IMR-90 (cell line): ENCODE measurements around the gene KCNH4. TPM values are rescaled to one million over a fixed set of nuclear protein-coding genes. Genes with fewer than 3 reads are reported as not detected.
A peak's percentile ranks its signal among the peaks of the same experiment; 100 is the strongest.

Source experiments
- ATAC-seq: fragments of 200-7000 bp; cut with Tn5 transposase; 2 replicates; pipeline ENCODE4 v1.9.1; 2020; ENCODE audit warnings: low read depth, mild to moderate bottlenecking, moderate library complexity
- BruUV-seq: library from RNA; stranded (reverse); fragments of 400-500 nt; replicated peaks from 2 replicates; lab custom pipeline; 2021; lab: Mats Ljungman, UMichigan
- CTCF ChIA-PET: fragments of 300-600 bp; formaldehyde crosslinking; extraction: SDS; loops from one replicate; lab custom pipeline; 2021; ENCODE audit warnings: antibody characterized with exemption; lab: Yijun Ruan, JAX
- POLR2A ChIA-PET: fragments of 300-600 bp; sonication (Branson Sonifier 250); formaldehyde crosslinking; loops from one replicate; lab custom pipeline; 2022; ENCODE audit warnings: antibody characterized with exemption; ENCODE audit not compliant: unreplicated experiment; lab: Charles Lee
- DNase-seq: peaks from one replicate; pipeline ENCODE4 v3.0.0; 2013
- H2AFZ ChIP-seq: replicated peaks from 2 replicates; pipeline ENCODE3; 2013; ENCODE audit warnings: low read length, mild to moderate bottlenecking; ENCODE audit not compliant: poor library complexity
- H2AK5ac ChIP-seq: 2 replicates; pipeline ENCODE4 v1.6.1; 2013; ENCODE audit warnings: low read depth, low read length, inconsistent platforms
- H2AK9ac ChIP-seq: replicated peaks from 2 replicates; pipeline ENCODE3; 2013; ENCODE audit warnings: mild to moderate bottlenecking, low read depth, low read length, moderate library complexity; ENCODE audit not compliant: poor library complexity
- H2BK120ac ChIP-seq: 2 replicates; pipeline ENCODE4 v1.6.1; 2013; ENCODE audit warnings: low read depth, low read length, inconsistent platforms
- H2BK15ac ChIP-seq: 3 replicates; pipeline ENCODE4 v1.6.1; 2013; ENCODE audit warnings: low read depth, low read length, inconsistent platforms
- H2BK20ac ChIP-seq: 2 replicates; pipeline ENCODE4 v1.6.1; 2013; ENCODE audit warnings: low read depth, mild to moderate bottlenecking, inconsistent platforms, low read length, moderate library complexity
- H2BK5ac ChIP-seq: 2 replicates; pipeline ENCODE4 v1.6.1; 2013; ENCODE audit warnings: mild to moderate bottlenecking, low read depth, low read length, inconsistent platforms; ENCODE audit not compliant: poor library complexity, severe bottlenecking
- H3K14ac ChIP-seq: replicated peaks from 2 replicates; pipeline ENCODE4 v1.6.1; 2013; ENCODE audit warnings: low read depth, low read length, inconsistent platforms
- H3K18ac ChIP-seq: 2 replicates; pipeline ENCODE4 v1.6.1; 2013; ENCODE audit warnings: low read depth, low read length, control low read depth
- H3K23ac ChIP-seq: 2 replicates; pipeline ENCODE4 v1.6.1; 2013; ENCODE audit warnings: low read depth, low read length, inconsistent platforms
- H3K27ac ChIP-seq: 2 replicates; pipeline ENCODE4 v1.5.1; 2013; ENCODE audit warnings: mild to moderate bottlenecking, control low read depth, low read length; ENCODE audit not compliant: insufficient read depth
- H3K27me3 ChIP-seq: 2 replicates; pipeline ENCODE4 v1.6.1; 2013; ENCODE audit warnings: low read length; ENCODE audit not compliant: control insufficient read depth, insufficient read depth
- H3K36me3 ChIP-seq: 2 replicates; pipeline ENCODE4 v1.6.1; 2013; ENCODE audit warnings: low read length, mixed read lengths; ENCODE audit not compliant: control insufficient read depth, insufficient read depth
- H3K4ac ChIP-seq: 2 replicates; pipeline ENCODE4 v1.6.1; 2013; ENCODE audit warnings: low read depth, low read length, inconsistent platforms
- H3K4me1 ChIP-seq: 2 replicates; pipeline ENCODE4 v1.6.1; 2013; ENCODE audit warnings: low read length, mixed read lengths; ENCODE audit not compliant: control insufficient read depth, insufficient read depth
- H3K4me2 ChIP-seq: 2 replicates; pipeline ENCODE4 v1.6.1; 2013; ENCODE audit warnings: low read depth, mild to moderate bottlenecking, control low read depth, low read length, moderate library complexity
- H3K4me3 ChIP-seq: 2 replicates; pipeline ENCODE4 v1.5.1; 2013; ENCODE audit warnings: low read depth, mild to moderate bottlenecking, control low read depth, low read length, moderate library complexity; ENCODE audit not compliant: insufficient read depth
- H3K56ac ChIP-seq: 2 replicates; pipeline ENCODE4 v1.6.1; 2013; ENCODE audit warnings: low read length, inconsistent platforms; ENCODE audit not compliant: insufficient read depth; ENCODE audit errors: extremely low read depth
- H3K79me1 ChIP-seq, 2 experiments: 2 replicates each; pipeline ENCODE4 v1.6.1; 2013; ENCODE audit warnings: low read length in 2 of 2, inconsistent platforms in 1 of 2, low read depth in 1 of 2
- H3K9ac ChIP-seq: 2 replicates; pipeline ENCODE4 v1.6.1; 2013; ENCODE audit warnings: low read depth, low read length, control low read depth
- H3K9me1 ChIP-seq: 2 replicates; pipeline ENCODE4 v1.6.1; 2013; ENCODE audit warnings: low read length, inconsistent platforms; ENCODE audit not compliant: insufficient read depth
- H3K9me3 ChIP-seq: 2 replicates; pipeline ENCODE4 v1.6.1; 2013; ENCODE audit warnings: low read length; ENCODE audit not compliant: control insufficient read depth, insufficient read depth
- H4K20me1 ChIP-seq: 2 replicates; pipeline ENCODE4 v1.6.1; 2013; ENCODE audit warnings: low read length, inconsistent platforms; ENCODE audit not compliant: insufficient read depth
- H4K5ac ChIP-seq: 2 replicates; pipeline ENCODE4 v1.6.1; 2013; ENCODE audit warnings: mild to moderate bottlenecking, low read depth, low read length, control low read depth
- H4K8ac ChIP-seq, 2 experiments: 2 replicates each; pipeline ENCODE4 v1.6.1; 2013; ENCODE audit warnings: low read depth in 2 of 2, low read length in 2 of 2, control low read depth in 1 of 2, inconsistent platforms in 1 of 2
- H4K91ac ChIP-seq: 2 replicates; pipeline ENCODE4 v1.6.1; 2013; ENCODE audit warnings: low read depth, low read length, inconsistent platforms; ENCODE audit not compliant: insufficient read depth
- BHLHE40 ChIP-seq: fragments of 150-350 bp; IDR thresholded peaks from 2 replicates; pipeline ENCODE4 v1.6.1; 2016; ENCODE audit warnings: mild to moderate bottlenecking, low read depth, low read length
- CEBPB ChIP-seq: IDR thresholded peaks from 2 replicates; pipeline ENCODE4 v1.6.1; 2012; ENCODE audit warnings: low read depth, low read length, improper control_type of control experiment
- MXI1 ChIP-seq: IDR thresholded peaks from 2 replicates; pipeline ENCODE4 v1.6.1; 2012; ENCODE audit warnings: low read depth, mild to moderate bottlenecking, low read length, moderate library complexity, borderline replicate concordance
- NFE2L2 ChIP-seq: fragments of 150-350 bp; IDR thresholded peaks from 2 replicates; pipeline ENCODE4 v1.6.1; 2016; ENCODE audit warnings: low read depth, mild to moderate bottlenecking, low read length
- POLR2A ChIP-seq: IDR thresholded peaks from 2 replicates; pipeline ENCODE4 v1.6.1; 2012; ENCODE audit warnings: mild to moderate bottlenecking, low read depth, low read length
- RCOR1 ChIP-seq: IDR thresholded peaks from 2 replicates; pipeline ENCODE4 v1.6.1; 2012; ENCODE audit warnings: mild to moderate bottlenecking, low read length, improper control_type of control experiment; ENCODE audit not compliant: insufficient replicate concordance
- RFX5 ChIP-seq: IDR thresholded peaks from 2 replicates; pipeline ENCODE4 v1.8.0; 2012; ENCODE audit warnings: low read depth, mild to moderate bottlenecking, low read length, moderate library complexity
- WGBS, 2 experiments: methylation state at CpG; one replicate each; pipeline versions ENCODE4 v1.1.5 to v1.1.7; 2013; ENCODE audit warnings: missing lambda C conversion rate in 2 of 2; ENCODE audit not compliant: insufficient read length in 1 of 2; ENCODE audit errors: extremely low coverage in 2 of 2; 5-methylcytosine and 5-hydroxymethylcytosine counted together
- dilution Hi-C: fragments of 300-500 bp; cut with HindIII; formaldehyde crosslinking; loops from one replicate; pipeline ENCODE4 v1.14.3; 2018; ENCODE audit warnings: low sequenced_read_pairs; ENCODE audit not compliant: unreplicated experiment
- in situ Hi-C: fragments of 300-500 bp; cut with MboI; formaldehyde crosslinking; loops from 3 replicates; pipeline ENCODE4 v1.14.3; 2019; ENCODE audit warnings: low sequenced_read_pairs, inconsistent platforms, mixed read lengths
- intact Hi-C: fragments of 100-400 bp; cut with micrococcal nuclease; formaldehyde crosslinking; loops from 2 replicates; pipeline ENCODE4 v1.10.0; 2022
- polyA plus RNA-seq, 3 experiments: library from polyadenylated mRNA; depleted of rRNA; stranded (reverse); fragments of >200 nt; gene quantifications; 2 replicates each; pipeline ENCODE4 v1.2.3, GENCODE V29; 2012; ENCODE audit warnings: low replicate concordance in 1 of 3
- total RNA-seq: library from RNA; depleted of rRNA; stranded (reverse); fragments of >200 nt; gene quantifications from 2 replicates; pipeline ENCODE4 v1.2.3, GENCODE V29; 2012

KCNH4 gene
- total and polyA plus RNA-seq, 2 of the 4 experiments (the other 2 are of a cell fraction) = 0.03 TPM; not detected in 1

DNA sequence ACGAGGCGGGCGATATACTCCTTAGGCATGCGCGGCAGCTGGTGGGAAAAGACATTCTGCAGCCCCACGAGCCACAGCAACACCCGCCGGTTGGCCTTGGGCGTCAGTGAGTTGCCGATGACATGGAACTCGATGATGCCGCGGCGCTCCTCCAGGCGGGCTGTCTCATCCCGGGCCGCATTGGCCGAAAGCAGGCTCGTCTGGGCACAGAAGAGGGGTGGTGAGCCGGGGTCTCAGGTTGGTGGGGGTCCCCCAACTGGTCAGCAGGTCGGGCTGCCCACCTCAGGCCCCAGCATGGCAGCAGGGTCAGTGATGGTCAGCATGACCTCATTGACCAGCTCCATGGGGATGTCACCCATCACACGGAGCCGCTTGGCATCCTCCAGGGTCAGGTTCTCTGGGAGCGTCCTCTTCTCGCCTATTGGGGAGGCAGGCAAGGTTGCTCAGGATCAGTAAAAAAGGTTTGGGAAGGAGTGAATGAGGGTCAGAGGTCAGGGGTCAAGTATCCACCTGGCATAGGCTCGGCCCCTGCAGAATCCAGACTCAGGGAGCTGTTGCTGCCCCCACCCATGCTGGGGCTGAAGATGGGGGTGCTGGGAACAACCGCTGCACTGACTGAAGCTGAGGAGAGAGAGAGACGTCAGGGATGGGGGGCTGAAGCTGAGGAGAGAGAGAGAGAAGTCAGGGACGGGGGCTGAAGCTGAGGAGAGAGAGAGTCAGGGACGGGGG, 63.4 kb downstream of the KCNH4 start:
- DNase-seq (no peak), ATAC-seq (no peak)
- no peak for TF ChIP-seq MXI1
- TF ChIP-seq BHLHE40 = no peak
- TF ChIP-seq RCOR1 = no peak
- TF ChIP-seq POLR2A = no peak
- TF ChIP-seq NFE2L2 = no peak
- TF ChIP-seq RFX5 = no peak
- no peak for TF ChIP-seq CEBPB
- Histone ChIP-seq H3K27ac (no peak overlapping the region), H3K4ac (no peak overlapping the region), H3K18ac (no peak overlapping the region), H4K8ac (no peak overlapping the region), H3K4me3 (no peak overlapping the region), H3K23ac (no peak overlapping the region), H2BK15ac (no peak overlapping the region), H4K5ac (no peak overlapping the region), H2BK20ac (no peak overlapping the region), H2AFZ (no peak overlapping the region), H3K14ac (no peak overlapping the region), H3K56ac (no peak overlapping the region), H3K79me1 (peaks cover 10 to 12% of the 10 kb centered on the region in 2 experiments; a peak in 3 of 4 replicates), H2BK5ac (no peak overlapping the region), H4K20me1 (peaks cover 3% of the 10 kb centered on the region; the same call in 1 of the 2 replicates), H3K9me1 (peaks cover 4% of the 10 kb centered on the region; the same call in 1 of the 2 replicates), H3K36me3 (peaks cover 26% of the 10 kb centered on the region), H2AK5ac (no peak overlapping the region), H2BK120ac (no peak overlapping the region), H2AK9ac (peak overlapping the region; percentile 48), H3K4me1 (peaks cover 9% of the 10 kb centered on the region), H3K4me2 (no peak overlapping the region), H3K9ac (no peak overlapping the region), H4K91ac (no peak overlapping the region), H3K27me3 (no peaks in the 10 kb centered on the region), H3K9me3 (no peaks in the 10 kb centered on the region)
- POLR2A ChIA-PET = no interaction called here
- dilution Hi-C loops = no loop called here
- intact Hi-C loops = no loop called here
- in situ Hi-C loops = no loop called here
- 89% methylated on average over 24 of the region's 30 CpGs; no CpG with 5 or more reads in 1 of the 2 experiments for WGBS, 2 experiments
- BruUV-seq = no TSS peak
- CTCF ChIA-PET = interaction anchor here (0.5 kb wide), 1 partner anchor 443 kb away, joined by 3 read pairs; no protein-coding TSS in a partner anchor
